ENCODE data around the gene COPE.
A peak's percentile ranks its signal among the peaks of the same experiment; 100 is the strongest.

COPE gene

GRCh38 chr19:18868380-18869022 lies 50.7 kb downstream of the COPE start:
- no peak for DNase-seq (ENCODE audit: low read depth in 2 of 2, low spot score in 1 of 2)

GRCh38 chr19:18867751-18868150 lies 51.4 kb downstream of the COPE start:
- no peak for DNase-seq (ENCODE audit: low read depth in 2 of 2, low spot score in 1 of 2)

GRCh38 chr19:18867199-18867598 lies 52.0 kb downstream of the COPE start:
- no peak for DNase-seq (ENCODE audit: low read depth in 2 of 2, low spot score in 1 of 2)

- no peak for DNase-seq (ENCODE audit: low read depth in 2 of 2, low spot score in 1 of 2)
Observed at GRCh38 chr19:18866800-18867123, 52.4 kb downstream of the COPE start.

GRCh38 chr19:18865973-18866799 lies 53.0 kb downstream of the COPE start:
- DNase-seq (ENCODE audit: low read depth in 2 of 2, low spot score in 1 of 2), result peak in 1 of 2 donors; percentile 27

GRCh38 chr19:18865106-18865972 lies 53.8 kb downstream of the COPE start:
- no peak for DNase-seq (ENCODE audit: low read depth in 2 of 2, low spot score in 1 of 2)

GRCh38 chr19:18863843-18864362 lies 55.3 kb downstream of the COPE start:
- no peak for DNase-seq (ENCODE audit: low read depth in 2 of 2, low spot score in 1 of 2)

GRCh38 chr19:18862976-18863842 lies 56.0 kb downstream of the COPE start:
- DNase-seq (ENCODE audit: low read depth in 2 of 2, low spot score in 1 of 2), result no peak

GRCh38 chr19:18861917-18862316 lies 57.3 kb downstream of the COPE start:
- no peak for DNase-seq (ENCODE audit: low read depth in 2 of 2, low spot score in 1 of 2)

- DNase-seq (ENCODE audit: low read depth in 2 of 2, low spot score in 1 of 2), result no peak
Observed at GRCh38 chr19:18861235-18861634, 58.0 kb downstream of the COPE start.

GRCh38 chr19:18860725-18861124 lies 58.5 kb downstream of the COPE start:
- DNase-seq (ENCODE audit: low read depth in 2 of 2, low spot score in 1 of 2), result no peak

- no peak for DNase-seq (ENCODE audit: low read depth in 2 of 2, low spot score in 1 of 2)
Observed at GRCh38 chr19:18860302-18860700, 58.9 kb downstream of the COPE start.

- no peak for DNase-seq (ENCODE audit: low read depth in 2 of 2, low spot score in 1 of 2)
Observed at GRCh38 chr19:18859676-18860301, 59.4 kb downstream of the COPE start.

GRCh38 chr19:18858906-18859646 lies 60.1 kb downstream of the COPE start:
- DNase-seq (ENCODE audit: low read depth in 2 of 2, low spot score in 1 of 2), result no peak

- no peak for DNase-seq (ENCODE audit: low read depth in 2 of 2, low spot score in 1 of 2)
Observed at GRCh38 chr19:18857223-18857622, 62.0 kb downstream of the COPE start.

- DNase-seq (ENCODE audit: low read depth in 2 of 2, low spot score in 1 of 2), result no peak
Observed at GRCh38 chr19:18856385-18857126, 62.6 kb downstream of the COPE start.

- DNase-seq (ENCODE audit: low read depth in 2 of 2, low spot score in 1 of 2), result no peak
Observed at GRCh38 chr19:18855647-18856384, 63.4 kb downstream of the COPE start.

GRCh38 chr19:18854982-18855381 lies 64.2 kb downstream of the COPE start:
- DNase-seq (ENCODE audit: low read depth in 2 of 2, low spot score in 1 of 2), result no peak
